Nephron (organoid): ENCODE measurements around the gene ACTR1A.

Experiments
- H3K27ac Mint-ChIP-seq, 3 experiments: 2 replicates each; pipeline ENCODE4 v1.8.0; 2020; ENCODE audit warnings: mixed read lengths in 3 of 3, mild to moderate bottlenecking in 2 of 3, moderate library complexity in 1 of 3
- H3K27me3 Mint-ChIP-seq: 2 replicates; pipeline ENCODE4 v1.8.0; 2021; ENCODE audit warnings: low read depth, mild to moderate bottlenecking, moderate library complexity, mixed read lengths
- H3K36me3 Mint-ChIP-seq: 2 replicates; pipeline ENCODE4 v1.8.0; 2020; ENCODE audit warnings: low read depth, mixed read lengths
- H3K4me1 Mint-ChIP-seq: 2 replicates; pipeline ENCODE4 v1.8.0; 2020; ENCODE audit warnings: mixed read lengths
- H3K4me3 Mint-ChIP-seq, 3 experiments: 2 replicates each; pipeline ENCODE4 v1.8.0; 2020; ENCODE audit warnings: mild to moderate bottlenecking in 3 of 3, mixed read lengths in 3 of 3, moderate library complexity in 2 of 3
- H3K9me3 Mint-ChIP-seq: 2 replicates; pipeline ENCODE4 v1.8.0; 2020; ENCODE audit warnings: mixed read lengths
- TF ChIP-seq, protein P1 (sequence below), 3 experiments: fragments of 200-600 bp; sonication (generic); IDR thresholded peaks; one replicate each; pipeline ENCODE4 v1.5.0; 2021; ENCODE audit warnings: antibody characterized with exemption in 3 of 3; ENCODE audit not compliant: unreplicated experiment in 3 of 3

The ACTR1A gene

DNA sequence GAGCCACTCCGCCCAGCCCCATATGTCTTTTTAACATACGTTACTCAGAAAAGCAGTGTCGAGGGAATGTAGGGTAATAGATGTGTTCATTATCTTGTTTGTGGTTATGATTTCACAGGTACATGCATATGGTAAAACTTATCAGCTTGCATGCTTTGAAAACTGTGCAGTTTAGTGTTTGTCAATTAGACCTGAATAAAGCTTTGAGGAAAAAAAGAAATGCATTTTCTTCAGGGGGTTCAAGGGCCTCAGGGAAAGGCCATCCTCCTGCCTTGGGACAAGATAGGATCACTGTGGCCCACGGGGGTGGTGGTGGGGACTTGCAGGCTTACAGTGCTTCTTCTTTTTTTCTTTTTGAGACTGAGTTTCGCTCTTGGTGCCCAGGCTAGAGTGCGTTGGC, 35.2 kb downstream of the ACTR1A start:
- H3K4me3 Mint-ChIP-seq = no peak overlapping the region
- H3K27ac Mint-ChIP-seq = no peak overlapping the region
- H3K4me1 Mint-ChIP-seq = peaks cover 6% of the 10 kb centered on the region
- no peaks in the 10 kb centered on the region for H3K9me3 Mint-ChIP-seq
- peaks cover 19% of the 10 kb centered on the region for H3K27me3 Mint-ChIP-seq
- TF ChIP-seq, protein P1, sequence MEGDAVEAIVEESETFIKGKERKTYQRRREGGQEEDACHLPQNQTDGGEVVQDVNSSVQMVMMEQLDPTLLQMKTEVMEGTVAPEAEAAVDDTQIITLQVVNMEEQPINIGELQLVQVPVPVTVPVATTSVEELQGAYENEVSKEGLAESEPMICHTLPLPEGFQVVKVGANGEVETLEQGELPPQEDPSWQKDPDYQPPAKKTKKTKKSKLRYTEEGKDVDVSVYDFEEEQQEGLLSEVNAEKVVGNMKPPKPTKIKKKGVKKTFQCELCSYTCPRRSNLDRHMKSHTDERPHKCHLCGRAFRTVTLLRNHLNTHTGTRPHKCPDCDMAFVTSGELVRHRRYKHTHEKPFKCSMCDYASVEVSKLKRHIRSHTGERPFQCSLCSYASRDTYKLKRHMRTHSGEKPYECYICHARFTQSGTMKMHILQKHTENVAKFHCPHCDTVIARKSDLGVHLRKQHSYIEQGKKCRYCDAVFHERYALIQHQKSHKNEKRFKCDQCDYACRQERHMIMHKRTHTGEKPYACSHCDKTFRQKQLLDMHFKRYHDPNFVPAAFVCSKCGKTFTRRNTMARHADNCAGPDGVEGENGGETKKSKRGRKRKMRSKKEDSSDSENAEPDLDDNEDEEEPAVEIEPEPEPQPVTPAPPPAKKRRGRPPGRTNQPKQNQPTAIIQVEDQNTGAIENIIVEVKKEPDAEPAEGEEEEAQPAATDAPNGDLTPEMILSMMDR (IDR thresholded peaks at IDR 0.05; ENCODE audit: unreplicated experiment in 3 of 3) = no peak
- H3K36me3 Mint-ChIP-seq = no peaks in the 10 kb centered on the region

DNA sequence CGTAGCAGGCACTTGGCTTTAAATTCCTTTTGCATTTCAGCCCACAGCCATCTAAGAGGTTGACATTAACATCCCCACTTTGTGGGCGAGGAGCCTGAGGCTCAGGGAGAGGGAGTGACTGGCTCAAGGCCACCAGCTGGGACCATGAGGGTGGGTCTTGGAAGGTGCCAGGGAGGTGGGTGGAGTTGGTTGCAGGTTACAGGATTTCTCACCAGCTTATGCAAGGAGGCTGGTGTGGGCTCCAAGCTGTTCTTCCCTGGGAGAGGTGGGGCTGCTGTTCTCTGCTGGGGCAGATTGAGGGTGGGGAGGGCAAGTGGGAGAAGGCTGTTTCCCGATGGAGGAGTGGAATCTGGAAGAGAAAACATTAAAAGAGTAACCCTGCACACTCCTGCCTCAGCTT, 37.0 kb downstream of the ACTR1A start:
- Mint-ChIP-seq H3K4me1 (peaks cover 19% of the 10 kb centered on the region), H3K36me3 (no peaks in the 10 kb centered on the region), H3K27me3 (peaks cover 30% of the 10 kb centered on the region), H3K9me3 (no peaks in the 10 kb centered on the region), H3K4me3 (no peak overlapping the region), H3K27ac (no peak overlapping the region)
- TF ChIP-seq, protein P1 (IDR thresholded peaks at IDR 0.05; ENCODE audit: unreplicated experiment in 3 of 3) = no peak

DNA sequence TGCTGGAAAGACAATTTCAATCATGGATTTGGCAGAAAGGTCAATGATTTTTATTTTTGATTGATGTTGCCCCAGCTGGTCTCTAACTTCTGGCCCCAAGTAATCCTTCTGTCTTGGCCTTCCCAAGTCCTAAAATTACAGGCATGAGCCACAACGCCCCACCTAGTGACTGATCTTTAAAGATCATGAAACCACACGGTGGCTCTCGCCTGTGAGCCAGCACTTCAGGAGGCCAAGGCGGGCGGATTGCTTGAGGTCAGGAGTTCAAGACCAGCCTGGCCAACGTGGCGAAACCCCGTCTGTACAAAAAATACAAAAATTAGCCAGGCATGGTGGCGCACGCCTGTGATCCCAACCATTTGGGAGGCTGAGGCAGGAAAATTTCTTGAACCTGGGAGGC, 38.5 kb downstream of the ACTR1A start:
- Mint-ChIP-seq H3K4me1 (peaks cover 19% of the 10 kb centered on the region), H3K9me3 (no peaks in the 10 kb centered on the region), H3K4me3 (no peak overlapping the region), H3K27me3 (peaks cover 35% of the 10 kb centered on the region), H3K36me3 (no peaks in the 10 kb centered on the region), H3K27ac (no peak overlapping the region)
- TF ChIP-seq, protein P1 (IDR thresholded peaks at IDR 0.05; ENCODE audit: unreplicated experiment in 3 of 3) = no peak

DNA sequence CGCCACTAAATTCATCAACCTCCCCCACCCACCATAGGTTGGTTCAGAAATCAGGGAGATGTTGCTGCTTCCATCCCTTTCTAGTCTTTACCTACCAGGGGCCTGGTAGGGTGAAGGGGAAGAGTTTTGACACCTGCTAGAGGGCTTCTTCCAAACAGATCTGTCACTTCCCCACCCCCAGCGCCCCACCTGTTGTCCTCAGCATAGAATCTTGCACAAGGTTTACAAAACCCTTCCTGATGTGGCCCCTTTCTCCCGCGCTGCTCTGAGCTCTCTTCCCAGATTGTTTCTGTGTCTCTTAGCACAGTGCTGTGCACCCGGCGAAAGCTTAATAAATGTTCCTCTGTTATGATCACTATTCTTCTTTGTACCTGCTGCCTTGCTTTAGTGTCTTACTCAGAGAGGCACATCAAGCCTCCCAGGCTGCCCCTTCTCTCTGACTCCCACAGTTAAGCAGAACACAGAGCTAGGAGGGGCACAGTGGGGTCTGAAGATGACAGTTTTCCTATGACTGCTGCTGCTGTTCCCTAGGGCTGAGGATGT, 39.9 kb downstream of the ACTR1A start:
- Mint-ChIP-seq H3K27ac (no peak overlapping the region), H3K4me3 (peak overlapping the region; percentile 88 to 91 (median 90))

DNA sequence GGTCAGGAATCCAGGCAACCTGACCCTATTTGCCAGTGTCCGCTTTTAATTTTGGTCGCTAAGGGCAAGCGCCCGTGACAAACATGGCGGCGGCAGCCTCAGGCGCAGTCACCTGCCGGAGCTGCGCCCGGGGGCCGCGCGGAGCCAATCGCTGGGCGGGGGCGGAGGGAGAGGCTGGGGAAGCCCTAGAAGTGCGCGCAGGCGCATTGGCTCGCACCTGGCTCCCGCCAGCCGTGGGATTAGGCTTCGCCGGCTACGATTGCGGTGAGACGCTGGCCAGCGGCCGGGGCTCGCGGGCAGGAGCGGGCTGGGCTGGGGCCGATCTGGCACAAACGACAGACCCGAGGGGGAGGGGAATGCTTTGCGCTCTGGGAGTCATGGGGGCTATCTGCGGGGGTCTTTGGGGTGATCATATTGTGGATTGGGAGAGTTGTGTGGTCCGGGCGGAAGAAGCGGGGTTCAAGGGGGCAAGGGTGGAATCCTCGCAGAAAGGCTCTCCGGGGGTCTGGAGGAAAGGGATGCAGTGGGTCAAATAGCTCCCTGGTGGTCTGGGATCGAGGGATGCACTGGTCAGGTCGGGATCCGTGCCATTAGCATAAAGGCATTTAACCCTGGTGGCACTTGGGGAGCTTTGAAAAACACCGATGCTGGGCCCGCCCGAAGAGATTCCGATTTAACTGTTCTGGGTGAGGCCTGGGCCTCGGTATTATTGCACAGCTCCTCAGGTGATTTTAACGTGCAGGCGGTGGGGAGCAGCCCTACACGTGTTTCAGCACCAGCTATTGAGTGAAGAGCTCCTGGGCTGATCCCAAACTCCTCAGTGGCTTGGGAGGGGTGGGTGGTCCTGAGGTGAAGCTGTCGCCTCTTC, 41.1 kb downstream of the ACTR1A start:
- H3K27ac Mint-ChIP-seq = peak overlapping the region in 2 of 3 experiments; percentile 10 to 58
- TF ChIP-seq, protein P1 (IDR thresholded peaks at IDR 0.05; ENCODE audit: unreplicated experiment in 3 of 3) = no peak
- no peaks in the 10 kb centered on the region for H3K36me3 Mint-ChIP-seq
- H3K4me1 Mint-ChIP-seq = peaks cover 19% of the 10 kb centered on the region
- peaks cover 35% of the 10 kb centered on the region for H3K27me3 Mint-ChIP-seq
- H3K9me3 Mint-ChIP-seq = no peaks in the 10 kb centered on the region
- H3K4me3 Mint-ChIP-seq = peak overlapping the region; percentile 88 to 91 (median 90)

More for the DNA sequence above, 39.9 kb downstream of the ACTR1A start:
- TF ChIP-seq, protein P1 (IDR thresholded peaks at IDR 0.05; ENCODE audit: unreplicated experiment in 3 of 3) = no peak
- Mint-ChIP-seq H3K27me3 (peaks cover 35% of the 10 kb centered on the region), H3K36me3 (no peaks in the 10 kb centered on the region), H3K4me1 (peaks cover 19% of the 10 kb centered on the region), H3K9me3 (no peaks in the 10 kb centered on the region)
